ENCODE results near the gene MLLT3.

- TF ChIP-seq POLR2AphosphoS5 (IDR thresholded peaks at IDR 0.05; ENCODE audit: low read depth, low read length) (no peak), POLR2A (IDR thresholded peaks at IDR 0.05; ENCODE audit: low read depth, low read length) (no peak), TAF1 (IDR thresholded peaks at IDR 0.05; ENCODE audit: low read depth, low read length) (no peak), POU2F2 (IDR thresholded peaks at IDR 0.05; ENCODE audit: low read depth, low read length) (no peak), SPI1 (IDR thresholded peaks at IDR 0.05; ENCODE audit: low read depth, low read length) (no peak), PAX5 (IDR thresholded peaks at IDR 0.05; ENCODE audit: insufficient read depth, low read length, severe bottlenecking) (no peak)
Observed at GRCh38 chr9:20353931-20354652, 268.2 kb downstream of the MLLT3 start.
